Dendritic cell treated with granulocyte-macrophage colony-stimulating factor and Interleukin-4, amounts not matched to agents 40 ng/mL and 50 ng/mL, for 4 days (primary cell): Measurements from ENCODE around the gene KIAA1210.

Experiments
- H3K27ac Mint-ChIP-seq: one replicate; pipeline ENCODE4 v1.8.0; 2022; ENCODE audit warnings: mild to moderate bottlenecking, mixed read lengths
- H3K27me3 Mint-ChIP-seq: one replicate; pipeline ENCODE4 v1.8.0; 2022; ENCODE audit warnings: mild to moderate bottlenecking, mixed read lengths
- H3K36me3 Mint-ChIP-seq: one replicate; pipeline ENCODE4 v1.8.0; 2022; ENCODE audit warnings: low read depth, mixed read lengths
- H3K4me1 Mint-ChIP-seq: one replicate; pipeline ENCODE4 v1.8.0; 2022; ENCODE audit warnings: low read depth, mixed read lengths
- H3K4me3 Mint-ChIP-seq: one replicate; pipeline ENCODE4 v1.8.0; 2022; ENCODE audit warnings: mild to moderate bottlenecking, moderate library complexity, mixed read lengths
- H3K9me3 Mint-ChIP-seq: one replicate; pipeline ENCODE4 v1.8.0; 2022; ENCODE audit warnings: mixed read lengths
- intact Hi-C: fragments of 100-400 bp; cut with micrococcal nuclease; formaldehyde crosslinking; loops from one replicate; pipeline ENCODE4 v1.15.0; 2022

Gene KIAA1210

GRCh38 chrX:119127650-119128049 is at the start of gene KIAA1210:
Gene KIAA1210 (minus strand): TSS chrX:119127812. CDS start chrX:119123642, 4,170 bp downstream.
- H3K36me3 Mint-ChIP-seq, result no peaks in the 10 kb centered on the region
- H3K4me3 Mint-ChIP-seq, result no peak within 1 kb of the TSS
- H3K4me1 Mint-ChIP-seq, result no peaks in the 10 kb centered on the region
- intact Hi-C loops, result no loop called here
- no peaks in the 10 kb centered on the region for H3K27me3 Mint-ChIP-seq
- no peaks in the 10 kb centered on the region for H3K9me3 Mint-ChIP-seq
- no peak within 1 kb of the TSS for H3K27ac Mint-ChIP-seq

GRCh38 chrX:119177278-119177677 is 49.7 kb upstream of the KIAA1210 start:
- Mint-ChIP-seq H3K4me3 (no peak overlapping the region), H3K27me3 (no peaks in the 10 kb centered on the region), H3K9me3 (no peaks in the 10 kb centered on the region), H3K4me1 (no peaks in the 10 kb centered on the region), H3K27ac (no peak overlapping the region), H3K36me3 (no peaks in the 10 kb centered on the region)
- intact Hi-C loops, result no loop called here

- H3K9me3 Mint-ChIP-seq, result no peaks in the 10 kb centered on the region
- H3K36me3 Mint-ChIP-seq, result no peaks in the 10 kb centered on the region
- no peaks in the 10 kb centered on the region for H3K27me3 Mint-ChIP-seq
- no peak overlapping the region for H3K27ac Mint-ChIP-seq
- intact Hi-C loops, result no loop called here
- no peaks in the 10 kb centered on the region for H3K4me1 Mint-ChIP-seq
- H3K4me3 Mint-ChIP-seq, result no peak overlapping the region
These were observed 47.3 kb upstream of the KIAA1210 start for GRCh38 chrX:119174900-119175299.

GRCh38 chrX:119168104-119168503 is 40.5 kb upstream of the KIAA1210 start:
- no peak overlapping the region for H3K4me3 Mint-ChIP-seq
- H3K27me3 Mint-ChIP-seq, result no peaks in the 10 kb centered on the region
- H3K4me1 Mint-ChIP-seq, result no peaks in the 10 kb centered on the region
- intact Hi-C loops, result no loop called here
- H3K36me3 Mint-ChIP-seq, result no peaks in the 10 kb centered on the region
- H3K9me3 Mint-ChIP-seq, result no peaks in the 10 kb centered on the region
- H3K27ac Mint-ChIP-seq, result no peak overlapping the region

- no peak overlapping the region for H3K27ac Mint-ChIP-seq
- peaks cover 4% of the 10 kb centered on the region for H3K27me3 Mint-ChIP-seq
- no peaks in the 10 kb centered on the region for H3K9me3 Mint-ChIP-seq
These were observed 30.6 kb upstream of the KIAA1210 start for GRCh38 chrX:119158226-119158625.

GRCh38 chrX:119156241-119156640 is 28.6 kb upstream of the KIAA1210 start:
- H3K27me3 Mint-ChIP-seq, result peaks cover 12% of the 10 kb centered on the region
- no peak overlapping the region for H3K4me3 Mint-ChIP-seq
- no peaks in the 10 kb centered on the region for H3K36me3 Mint-ChIP-seq
- no peaks in the 10 kb centered on the region for H3K9me3 Mint-ChIP-seq
- intact Hi-C loops, result no loop called here
- H3K4me1 Mint-ChIP-seq, result no peaks in the 10 kb centered on the region
- H3K27ac Mint-ChIP-seq, result no peak overlapping the region

More at GRCh38 chrX:119158226-119158625, 30.6 kb upstream of the KIAA1210 start:
- Mint-ChIP-seq H3K4me1 (no peaks in the 10 kb centered on the region), H3K36me3 (no peaks in the 10 kb centered on the region), H3K4me3 (no peak overlapping the region)
- intact Hi-C loops, result no loop called here

- Mint-ChIP-seq H3K4me1 (no peaks in the 10 kb centered on the region), H3K27me3 (peaks cover 19% of the 10 kb centered on the region), H3K4me3 (no peak overlapping the region), H3K9me3 (no peaks in the 10 kb centered on the region), H3K27ac (no peak overlapping the region), H3K36me3 (no peaks in the 10 kb centered on the region)
- intact Hi-C loops, result no loop called here
These were observed 27.9 kb upstream of the KIAA1210 start for GRCh38 chrX:119155416-119156035.

- Mint-ChIP-seq H3K9me3 (no peaks in the 10 kb centered on the region), H3K36me3 (no peaks in the 10 kb centered on the region), H3K27me3 (peaks cover 26% of the 10 kb centered on the region), H3K27ac (no peak overlapping the region), H3K4me3 (no peak overlapping the region), H3K4me1 (no peaks in the 10 kb centered on the region)
- intact Hi-C loops, result no loop called here
These were observed 23.4 kb upstream of the KIAA1210 start for GRCh38 chrX:119151051-119151380.

GRCh38 chrX:119150163-119151050 is 22.8 kb upstream of the KIAA1210 start:
- H3K4me3 Mint-ChIP-seq, result no peak overlapping the region
- H3K4me1 Mint-ChIP-seq, result no peaks in the 10 kb centered on the region
- no peak overlapping the region for H3K27ac Mint-ChIP-seq
- peaks cover 26% of the 10 kb centered on the region for H3K27me3 Mint-ChIP-seq
- no peaks in the 10 kb centered on the region for H3K36me3 Mint-ChIP-seq
- H3K9me3 Mint-ChIP-seq, result no peaks in the 10 kb centered on the region
- intact Hi-C loops, result no loop called here

- Mint-ChIP-seq H3K4me3 (no peak overlapping the region), H3K9me3 (no peaks in the 10 kb centered on the region), H3K36me3 (no peaks in the 10 kb centered on the region), H3K4me1 (no peaks in the 10 kb centered on the region), H3K27ac (no peak overlapping the region), H3K27me3 (peaks cover 18% of the 10 kb centered on the region)
- intact Hi-C loops, result no loop called here
These were observed 19.9 kb upstream of the KIAA1210 start for GRCh38 chrX:119147486-119147885.

- Mint-ChIP-seq H3K4me3 (no peak overlapping the region), H3K36me3 (no peaks in the 10 kb centered on the region), H3K27me3 (peaks cover 4% of the 10 kb centered on the region)
These were observed 17.6 kb upstream of the KIAA1210 start for GRCh38 chrX:119145241-119145653.

GRCh38 chrX:119134466-119134865 is 6.9 kb upstream of the KIAA1210 start:
- Mint-ChIP-seq H3K27ac (no peak overlapping the region), H3K4me1 (no peaks in the 10 kb centered on the region), H3K27me3 (no peaks in the 10 kb centered on the region), H3K9me3 (no peaks in the 10 kb centered on the region), H3K4me3 (no peak overlapping the region), H3K36me3 (no peaks in the 10 kb centered on the region)
- intact Hi-C loops, result no loop called here

More at GRCh38 chrX:119145241-119145653, 17.6 kb upstream of the KIAA1210 start:
- H3K9me3 Mint-ChIP-seq, result no peaks in the 10 kb centered on the region
- no peak overlapping the region for H3K27ac Mint-ChIP-seq
- intact Hi-C loops, result no loop called here
- no peaks in the 10 kb centered on the region for H3K4me1 Mint-ChIP-seq

GRCh38 chrX:119132961-119133360 is 5.3 kb upstream of the KIAA1210 start:
- no peaks in the 10 kb centered on the region for H3K36me3 Mint-ChIP-seq
- H3K4me1 Mint-ChIP-seq, result no peaks in the 10 kb centered on the region
- no peaks in the 10 kb centered on the region for H3K9me3 Mint-ChIP-seq
- no peak overlapping the region for H3K27ac Mint-ChIP-seq
- H3K27me3 Mint-ChIP-seq, result no peaks in the 10 kb centered on the region
- intact Hi-C loops, result no loop called here
- no peak overlapping the region for H3K4me3 Mint-ChIP-seq

- intact Hi-C loops, result no loop called here
- Mint-ChIP-seq H3K4me3 (no peak overlapping the region), H3K36me3 (no peaks in the 10 kb centered on the region), H3K27ac (no peak overlapping the region), H3K9me3 (no peaks in the 10 kb centered on the region), H3K4me1 (no peaks in the 10 kb centered on the region), H3K27me3 (no peaks in the 10 kb centered on the region)
These were observed 4.7 kb upstream of the KIAA1210 start for GRCh38 chrX:119132316-119132715.
